ENCODE measurements around the gene PREX1. TPM values are rescaled to one million over a fixed set of nuclear protein-coding genes. Genes with fewer than 3 reads are reported as not detected.

PREX1 gene
- total and polyA plus RNA-seq, 2 donors (not counting 3 experiments of a cell fraction or from before 2014, with no cell fraction given): 51.3 to 72.9 TPM

GRCh38 chr20:48586730-48587129 lies 241.1 kb downstream of the PREX1 start:
- H3K4me1 ChIP-seq (ENCODE audit: control insufficient read depth, extremely low read depth, insufficient read depth, low read length): no peaks in the 10 kb centered on the region
- POLR2A ChIA-PET: no interaction called here
- no peak for FAIRE-seq
- H3K79me2 ChIP-seq (ENCODE audit: control insufficient read depth, insufficient read depth, low read length): no peaks in the 10 kb centered on the region
- CTCF ChIA-PET: no interaction called here
- no peaks in the 10 kb centered on the region for H3K9me1 ChIP-seq (replicated peaks; ENCODE audit: control insufficient read depth, extremely low read depth, insufficient read depth, low read length)
- H3K9me3 ChIP-seq (replicated peaks; ENCODE audit: control insufficient read depth, insufficient read depth, low read length): no peaks in the 10 kb centered on the region
- TF ChIP-seq CTCF (IDR thresholded peaks at IDR 0.05; ENCODE audit: extremely low read depth in 1 of 2, insufficient read depth in 1 of 2, low read depth in 1 of 2, low read length in 2 of 2) (no peak), EZH2 (IDR thresholded peaks at IDR 0.05; ENCODE audit: borderline replicate concordance, low read depth, low read length, severe bottlenecking) (no peak), JUN (IDR thresholded peaks at IDR 0.05; ENCODE audit: borderline replicate concordance, insufficient read depth, insufficient read length, low read depth) (no peak), POLR2AphosphoS5 (IDR thresholded peaks at IDR 0.05; ENCODE audit: insufficient read depth, low read depth, low read length) (no peak), GATA2 (IDR thresholded peaks at IDR 0.05; ENCODE audit: insufficient read depth, insufficient read length, low read depth, low read length) (no peak), MAX (IDR thresholded peaks at IDR 0.05; ENCODE audit: insufficient read depth, insufficient read length) (no peak), FOS (IDR thresholded peaks at IDR 0.05; ENCODE audit: borderline replicate concordance, insufficient read depth, low read length) (no peak), POLR2A (IDR thresholded peaks at IDR 0.05; ENCODE audit: low read depth, low read length) (no peak), MYC (IDR thresholded peaks at IDR 0.05; ENCODE audit: low read depth, low read length) (no peak)
- no peak overlapping the region for H3K4me2 ChIP-seq (ENCODE audit: insufficient read depth, low read length)
- DNase-seq (ENCODE audit: low read depth, low spot score): no peak
- H3K9ac ChIP-seq (replicated peaks; ENCODE audit: extremely low read depth, insufficient read depth, low read length): no peak overlapping the region
- H4K20me1 ChIP-seq (replicated peaks; ENCODE audit: control insufficient read depth, extremely low read depth, insufficient read depth, low read length): no peaks in the 10 kb centered on the region
- H3K36me3 ChIP-seq (ENCODE audit: control insufficient read depth in 2 of 2, extremely low read depth in 1 of 2, insufficient read depth in 2 of 2, low read length in 2 of 2): no peaks in the 10 kb centered on the region
- H2AFZ ChIP-seq (ENCODE audit: low read depth, low read length): no peak overlapping the region
- intact Hi-C loops (cut with micrococcal nuclease): no loop called here
- no TSS peak for BruUV-seq (replicated peaks)
- H3K27ac ChIP-seq (ENCODE audit: insufficient read depth, low read depth, low read length): no peak overlapping the region
- dilution Hi-C loops (cut with MboI; ENCODE audit: extremely low pct_ligation_motif_present, low sequenced_read_pairs): no loop called here
- peaks cover 0 to 2% of the 10 kb centered on the region in 2 experiments for H3K27me3 ChIP-seq (ENCODE audit: control insufficient read depth in 2 of 2, insufficient read depth in 2 of 2, low read length in 2 of 2)
- H3K4me3 ChIP-seq (replicated peaks in 1 of 3; ENCODE audit: insufficient read depth in 1 of 3, low read depth in 1 of 3, low read length in 3 of 3): no peak overlapping the region
